Body of pancreas (tissue), 4 donors: ENCODE data around the gene PRSS56.

Experiments
- POLR2A ChIP-seq, 3 donors: fragments of 450-650 bp; IDR thresholded peaks; one replicate each; pipeline ENCODE4 v1.6.1; 2016; ENCODE audit warnings: antibody characterized with exemption in 3 of 3, mild to moderate bottlenecking in 2 of 3
- TF ChIP-seq, protein P1 (sequence below), 7 experiments: fragments of 450-650 bp in 4 of 7; fragments of 200-600 bp in 3 of 7; sonication (generic) in 3 of 7; IDR thresholded peaks; one replicate each; pipeline ENCODE4 v1.5.1; 2016 to 2019; ENCODE audit warnings: antibody characterized with exemption in 7 of 7

DNA sequence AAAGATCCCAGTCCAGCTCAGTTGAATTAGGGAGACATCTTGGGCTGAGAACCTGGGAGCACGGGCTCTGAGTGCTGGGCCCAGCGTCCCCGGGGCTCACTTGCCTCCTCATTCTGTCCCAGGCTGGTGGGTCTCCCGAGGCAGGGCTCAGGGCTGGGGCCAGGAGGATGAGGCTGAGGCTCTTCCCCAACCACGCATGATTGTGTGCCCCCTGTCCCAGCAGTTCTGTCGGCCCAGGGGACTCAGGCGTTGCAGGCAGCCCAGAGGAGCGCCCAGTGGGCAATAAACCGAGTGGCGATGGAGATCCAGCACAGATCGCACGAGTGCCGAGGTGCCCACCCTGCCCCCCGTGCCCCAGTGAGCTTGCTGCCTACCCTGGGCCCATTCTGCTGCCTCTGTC, 910 bp downstream of the PRSS56 start:
- TF ChIP-seq, protein P1, sequence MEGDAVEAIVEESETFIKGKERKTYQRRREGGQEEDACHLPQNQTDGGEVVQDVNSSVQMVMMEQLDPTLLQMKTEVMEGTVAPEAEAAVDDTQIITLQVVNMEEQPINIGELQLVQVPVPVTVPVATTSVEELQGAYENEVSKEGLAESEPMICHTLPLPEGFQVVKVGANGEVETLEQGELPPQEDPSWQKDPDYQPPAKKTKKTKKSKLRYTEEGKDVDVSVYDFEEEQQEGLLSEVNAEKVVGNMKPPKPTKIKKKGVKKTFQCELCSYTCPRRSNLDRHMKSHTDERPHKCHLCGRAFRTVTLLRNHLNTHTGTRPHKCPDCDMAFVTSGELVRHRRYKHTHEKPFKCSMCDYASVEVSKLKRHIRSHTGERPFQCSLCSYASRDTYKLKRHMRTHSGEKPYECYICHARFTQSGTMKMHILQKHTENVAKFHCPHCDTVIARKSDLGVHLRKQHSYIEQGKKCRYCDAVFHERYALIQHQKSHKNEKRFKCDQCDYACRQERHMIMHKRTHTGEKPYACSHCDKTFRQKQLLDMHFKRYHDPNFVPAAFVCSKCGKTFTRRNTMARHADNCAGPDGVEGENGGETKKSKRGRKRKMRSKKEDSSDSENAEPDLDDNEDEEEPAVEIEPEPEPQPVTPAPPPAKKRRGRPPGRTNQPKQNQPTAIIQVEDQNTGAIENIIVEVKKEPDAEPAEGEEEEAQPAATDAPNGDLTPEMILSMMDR (IDR thresholded peaks at IDR 0.05), result no peak
- TF ChIP-seq POLR2A (IDR thresholded peaks at IDR 0.05), result no peak
